Ovary (tissue), 9 donors: ENCODE measurements around the gene ERCC6. TPM values are rescaled to one million over a fixed set of nuclear protein-coding genes. Genes with fewer than 3 reads are reported as not detected.

Source experiments
- DNase-seq, 5 donors: peaks; one replicate each; pipeline ENCODE4 v3.0.0-alpha.2; 2019 to 2020
- H3K27ac ChIP-seq, 2 donors: fragments of 200-600 bp; one replicate each; pipeline versions ENCODE4 v1.5.1 to v1.8.0; 2019 to 2022
- H3K27me3 ChIP-seq: fragments of 200-600 bp; one replicate; pipeline ENCODE4 v1.8.0; 2022
- H3K36me3 ChIP-seq: fragments of 200-600 bp; sonication (generic); one replicate; pipeline ENCODE4 v1.5.1; 2019
- H3K4me1 ChIP-seq: one replicate; pipeline ENCODE4 v1.8.1; 2013; ENCODE audit warnings: mild to moderate bottlenecking, moderate library complexity; ENCODE audit not compliant: insufficient read depth
- H3K4me3 ChIP-seq: fragments of 200-600 bp; sonication (generic); one replicate; pipeline ENCODE4 v1.5.1; 2017
- H3K9me3 ChIP-seq, 2 donors: fragments of 200-600 bp in 1 of 2; sonication (generic) in 1 of 2; one replicate each; pipeline versions ENCODE4 v1.5.1 to v1.8.1; 2013 to 2019; ENCODE audit warnings: mild to moderate bottlenecking in 1 of 2, moderate library complexity in 1 of 2
- EP300 ChIP-seq: sonication (generic); formaldehyde crosslinking; IDR thresholded peaks from one replicate; pipeline ENCODE4 v1.6.1; 2017; ENCODE audit warnings: antibody characterized with exemption
- POLR2A ChIP-seq: fragments of 450-650 bp; IDR thresholded peaks from one replicate; pipeline ENCODE4 v1.6.1; 2017; ENCODE audit warnings: antibody characterized with exemption, mild to moderate bottlenecking, moderate library complexity
- WGBS, 3 donors: extraction: QIAGEN DNeasy Blood & Tissue Kit in 1 of 3; methylation state at CpG; one replicate each; pipeline versions ENCODE4 v1.1.5 to v1.1.7; 2013 to 2017; 5-methylcytosine and 5-hydroxymethylcytosine counted together
- intact Hi-C, 4 donors: fragments of 100-400 bp; cut with DNase I; formaldehyde crosslinking; loops; one replicate each; pipeline versions ENCODE4 v1.11.0 to v1.15.1; 2022 to 2023
- polyA plus RNA-seq, 2 donors: library from polyadenylated mRNA; stranded (reverse); fragments of 200-250 nt in 1 of 2; fragments of 350-450 nt in 1 of 2; fragmentation: Illumina TruSeq in 1 of 2; extraction: RNeasy Lipid Tissue Mini Kit (QIAGEN cat#74804) in 1 of 2; gene quantifications; one replicate each; pipeline ENCODE4 v1.2.3, GENCODE V29; 2013 to 2014
- total RNA-seq, 7 donors: library from RNA; depleted of rRNA in 2 of 7; stranded (reverse); fragments of >200 nt in 2 of 7; fragmentation: NEBNext Ultra II Directional in 3 of 7; extraction: Animal tissue kit (Norgen Biotek cat#: 25700) in 3 of 7; gene quantifications; one replicate each; pipeline versions ENCODE4 v1.1.0 to v1.2.4, GENCODE V29; 2016 to 2023
- TF ChIP-seq, protein P1 (sequence below), 3 donors: fragments of 450-650 bp in 2 of 3; fragments of 200-600 bp in 1 of 3; IDR thresholded peaks; one replicate each; pipeline versions ENCODE4 v1.5.1 to v1.8.0; 2016 to 2022; ENCODE audit warnings: antibody characterized with exemption in 3 of 3, mild to moderate bottlenecking in 1 of 3
- donor health status: DM: no; HTN: no; CAD: no; lungs with moderate emphysema.
- donor health status: DM: no; HTN: no; CAD: no.
- donor health status: Bipolar disorder and iron deficiency.
- donor health status: DM: yes; HTN: yes; CAD: no.
- donor health status: DM: no; HTN: no; CAD: no.
- donor health status: DM: yes; HTN: yes; CAD: no.

Gene ERCC6
- total and polyA plus RNA-seq, 9 donors: 6.8 to 24.1 (median 19.2) TPM

DNA sequence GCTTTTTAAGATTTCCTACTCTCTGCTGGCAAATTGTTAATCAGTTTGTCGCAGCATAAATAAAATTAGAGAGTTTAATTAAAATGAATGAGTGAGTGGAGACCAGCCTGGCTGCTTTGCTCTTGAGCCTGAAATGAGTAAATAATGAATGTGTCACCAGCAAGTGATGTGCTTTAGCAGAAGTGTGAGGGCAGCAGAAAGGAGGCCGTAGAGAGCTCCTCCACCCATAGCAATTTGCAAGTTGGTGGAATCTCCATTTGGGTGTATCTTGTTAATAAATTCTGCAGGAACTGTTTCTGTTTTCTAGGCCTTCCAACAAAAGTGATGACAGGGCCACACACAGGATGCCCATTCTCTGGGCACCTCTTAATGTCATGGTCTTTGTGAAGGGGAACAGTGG lies 18.8 kb upstream of the ERCC6 start:
- no peak for DNase-seq
- Histone ChIP-seq H3K36me3 (no peaks in the 10 kb centered on the region), H3K4me3 (no peak overlapping the region), H3K4me1 (no peaks in the 10 kb centered on the region), H3K9me3 (no peaks in the 10 kb centered on the region), H3K27ac (no peak overlapping the region), H3K27me3 (no peaks in the 10 kb centered on the region)
- 69 to 82% (median 74%) methylated on average over 2 of the region's 2 CpGs for WGBS, 3 donors
- TF ChIP-seq, protein P1, sequence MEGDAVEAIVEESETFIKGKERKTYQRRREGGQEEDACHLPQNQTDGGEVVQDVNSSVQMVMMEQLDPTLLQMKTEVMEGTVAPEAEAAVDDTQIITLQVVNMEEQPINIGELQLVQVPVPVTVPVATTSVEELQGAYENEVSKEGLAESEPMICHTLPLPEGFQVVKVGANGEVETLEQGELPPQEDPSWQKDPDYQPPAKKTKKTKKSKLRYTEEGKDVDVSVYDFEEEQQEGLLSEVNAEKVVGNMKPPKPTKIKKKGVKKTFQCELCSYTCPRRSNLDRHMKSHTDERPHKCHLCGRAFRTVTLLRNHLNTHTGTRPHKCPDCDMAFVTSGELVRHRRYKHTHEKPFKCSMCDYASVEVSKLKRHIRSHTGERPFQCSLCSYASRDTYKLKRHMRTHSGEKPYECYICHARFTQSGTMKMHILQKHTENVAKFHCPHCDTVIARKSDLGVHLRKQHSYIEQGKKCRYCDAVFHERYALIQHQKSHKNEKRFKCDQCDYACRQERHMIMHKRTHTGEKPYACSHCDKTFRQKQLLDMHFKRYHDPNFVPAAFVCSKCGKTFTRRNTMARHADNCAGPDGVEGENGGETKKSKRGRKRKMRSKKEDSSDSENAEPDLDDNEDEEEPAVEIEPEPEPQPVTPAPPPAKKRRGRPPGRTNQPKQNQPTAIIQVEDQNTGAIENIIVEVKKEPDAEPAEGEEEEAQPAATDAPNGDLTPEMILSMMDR (IDR thresholded peaks at IDR 0.05): no peak
- TF ChIP-seq POLR2A: no peak
- TF ChIP-seq EP300: no peak
- intact Hi-C loops: no loop called here

DNA sequence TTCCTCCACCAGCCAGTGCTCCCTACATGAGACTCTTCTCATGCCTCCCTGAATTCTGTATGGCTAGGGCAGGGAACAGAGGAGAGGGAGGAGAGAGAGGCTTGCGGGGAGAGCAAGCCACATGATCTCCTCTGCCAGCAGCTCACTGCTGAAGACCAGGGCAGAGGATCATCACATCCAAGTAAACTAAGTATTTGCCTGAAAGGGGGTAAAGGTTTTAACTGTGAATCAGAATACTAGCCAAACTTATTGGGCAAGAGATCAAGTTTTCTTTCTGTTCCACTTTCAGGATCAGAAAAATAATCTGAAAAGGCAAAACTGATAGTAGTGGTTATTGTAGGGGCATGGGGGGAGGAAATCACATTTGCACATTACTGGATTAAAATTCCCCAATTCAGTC lies 17.8 kb upstream of the ERCC6 start:
- intact Hi-C loops: no loop called here
- no peaks in the 10 kb centered on the region for H3K4me1 ChIP-seq
- TF ChIP-seq, protein P1 (IDR thresholded peaks at IDR 0.05): no peak
- no peak for TF ChIP-seq POLR2A
- TF ChIP-seq EP300: no peak
- 67 to 80% (median 69%) methylated on average over 1 of the region's 1 CpG for WGBS, 3 donors
- no peak overlapping the region for H3K27ac ChIP-seq
- H3K4me3 ChIP-seq: no peak overlapping the region
- no peaks in the 10 kb centered on the region for H3K27me3 ChIP-seq
- DNase-seq: no peak
- no peaks in the 10 kb centered on the region for H3K36me3 ChIP-seq
- H3K9me3 ChIP-seq: no peaks in the 10 kb centered on the region

DNA sequence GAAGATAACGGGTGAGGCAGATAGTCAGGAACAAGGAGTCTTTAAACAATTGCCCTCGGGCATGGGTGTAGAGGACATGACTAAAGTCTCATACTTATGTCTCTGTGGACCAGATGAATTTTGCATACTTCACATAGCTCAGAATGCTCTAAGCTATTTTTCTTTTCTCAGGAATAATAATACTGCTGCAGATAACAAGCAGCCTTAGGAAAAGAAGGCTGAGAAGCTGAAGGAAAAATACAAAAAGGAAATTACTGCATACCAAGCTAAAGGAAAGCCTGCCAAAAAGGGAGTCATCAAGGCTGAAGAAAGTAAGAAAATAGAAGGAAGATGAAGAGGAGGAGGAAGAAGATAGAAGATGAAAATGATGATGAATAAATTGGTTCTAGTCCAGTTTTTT lies 13.4 kb upstream of the ERCC6 start:
- no peak for TF ChIP-seq EP300
- TF ChIP-seq, protein P1 (IDR thresholded peaks at IDR 0.05): no peak
- no peak for TF ChIP-seq POLR2A
- Histone ChIP-seq H3K27ac (no peak overlapping the region), H3K4me1 (no peaks in the 10 kb centered on the region), H3K27me3 (no peaks in the 10 kb centered on the region), H3K36me3 (no peaks in the 10 kb centered on the region), H3K4me3 (no peak overlapping the region), H3K9me3 (no peaks in the 10 kb centered on the region)
- WGBS, 3 donors: 7 to 23% (median 8%) methylated on average over 2 of the region's 2 CpGs
- DNase-seq: no peak
- intact Hi-C loops: no loop called here

DNA sequence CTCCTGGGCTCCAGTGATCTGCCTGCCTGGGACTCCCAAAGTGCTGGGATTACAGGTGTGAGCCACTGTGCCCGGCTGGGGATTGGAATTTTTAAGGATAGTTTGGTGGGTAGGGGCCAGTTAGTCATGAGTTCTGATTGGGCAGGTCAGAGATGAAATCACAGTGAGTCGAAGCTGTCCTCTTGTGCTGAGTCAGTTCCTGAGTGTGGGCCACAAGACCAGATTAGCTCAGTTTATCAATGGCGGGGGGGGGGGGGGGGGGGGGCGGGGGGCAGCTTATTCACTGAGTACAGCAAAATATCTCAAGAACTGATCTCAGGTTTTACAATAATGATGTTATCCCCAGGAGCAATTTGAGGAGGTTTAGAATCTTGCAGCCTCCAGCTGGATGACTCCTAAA lies 11.6 kb upstream of the ERCC6 start:
- TF ChIP-seq, protein P1 (IDR thresholded peaks at IDR 0.05): no peak
- TF ChIP-seq EP300 (no peak), POLR2A (no peak)
- 31 to 65% (median 32%) methylated on average over 3 to 4 of the region's 4 CpGs for WGBS, 3 donors
- DNase-seq: no peak
- Histone ChIP-seq H3K36me3 (no peaks in the 10 kb centered on the region), H3K27me3 (no peaks in the 10 kb centered on the region), H3K4me3 (no peak overlapping the region), H3K9me3 (no peaks in the 10 kb centered on the region), H3K27ac (no peak overlapping the region), H3K4me1 (no peaks in the 10 kb centered on the region)
- intact Hi-C loops: no loop called here
